HG02798 (cell line): Measurements from ENCODE around the gene SUPT20H.

Experiments
- ATAC-seq: cut with Tn5 transposase; IDR thresholded peaks from one replicate; pipeline ENCODE4 v1.9.1; 2021; ENCODE audit warnings: mild to moderate bottlenecking; ENCODE audit not compliant: unreplicated experiment, poor library complexity

The SUPT20H gene

GRCh38 chr13:37011002-37011401 is 48.5 kb downstream of the SUPT20H start:
- ATAC-seq = no peak

- no peak for ATAC-seq
Observed at GRCh38 chr13:37010424-37010823, 49.1 kb downstream of the SUPT20H start.

GRCh38 chr13:37009692-37010091 is 49.8 kb downstream of the SUPT20H start:
- no peak for ATAC-seq

GRCh38 chr13:37001921-37002250 is 57.6 kb downstream of the SUPT20H start:
- no peak for ATAC-seq

GRCh38 chr13:36999054-36999714 is 60.3 kb downstream of the SUPT20H start, which contains the start of gene ALG5:
Gene ALG5 (minus strand): TSS chr13:36999340. CDS start chr13:36999300, 40 bp downstream.
- peak; percentile 75 for ATAC-seq

GRCh38 chr13:36998624-36999041 is 60.9 kb downstream of the SUPT20H start:
- ATAC-seq = no peak

GRCh38 chr13:36997716-36998427 is 61.6 kb downstream of the SUPT20H start:
- ATAC-seq = no peak

GRCh38 chr13:36992362-36992761 is 67.1 kb downstream of the SUPT20H start:
- no peak for ATAC-seq

- ATAC-seq = no peak
Observed at GRCh38 chr13:36986462-36987240, 72.8 kb downstream of the SUPT20H start.

GRCh38 chr13:36981156-36981743 is 78.2 kb downstream of the SUPT20H start:
- peak; percentile 60 for ATAC-seq

GRCh38 chr13:36979361-36980050 is 80.0 kb downstream of the SUPT20H start:
- no peak for ATAC-seq

GRCh38 chr13:36975172-36975571 is 84.3 kb downstream of the SUPT20H start:
- ATAC-seq = no peak

- peak; percentile 89 for ATAC-seq
Observed at GRCh38 chr13:36973621-36974295, 85.7 kb downstream of the SUPT20H start.

GRCh38 chr13:36973009-36973408 is 86.5 kb downstream of the SUPT20H start:
- no peak for ATAC-seq

GRCh38 chr13:36966404-36966803 is 93.1 kb downstream of the SUPT20H start:
- no peak for ATAC-seq

- ATAC-seq = no peak
Observed at GRCh38 chr13:36965767-36966166, 93.7 kb downstream of the SUPT20H start.

GRCh38 chr13:36959456-36960116 is 99.9 kb downstream of the SUPT20H start:
- no peak for ATAC-seq
